GM23248 (cell line): ENCODE results near the gene RBM34. TPM values are rescaled to one million over a fixed set of nuclear protein-coding genes. Genes with fewer than 3 reads are reported as not detected.
"Not testable (repeated sequence)": the region's sequence is repeated elsewhere in the genome, so short reads cannot be mapped to it uniquely, and the experiment has no call there.

Source experiments
- DNase-seq: peaks from one replicate; pipeline ENCODE4 v3.0.0-alpha.2; 2015
- H2AFZ ChIP-seq: fragments of 200-600 bp; sonication (generic); 2 replicates; pipeline ENCODE4 v1.6.1; 2016; ENCODE audit warnings: antibody characterized with exemption
- H3F3A ChIP-seq: fragments of 200-600 bp; sonication (generic); 2 replicates; pipeline ENCODE4 v1.6.1; 2016; ENCODE audit warnings: mild to moderate bottlenecking, antibody characterized with exemption, mixed run types; ENCODE audit not compliant: insufficient read depth
- H3K27ac ChIP-seq: fragments of 200-600 bp; sonication (generic); 2 replicates; pipeline ENCODE4 v1.5.1; 2016; ENCODE audit warnings: mild to moderate bottlenecking
- H3K27me3 ChIP-seq: fragments of 200-600 bp; sonication (generic); replicated peaks from 2 replicates; pipeline ENCODE4 v1.6.1; 2016; ENCODE audit warnings: mild to moderate bottlenecking; ENCODE audit not compliant: insufficient read depth
- H3K36me3 ChIP-seq: fragments of 200-600 bp; sonication (generic); 2 replicates; pipeline ENCODE4 v1.6.1; 2016; ENCODE audit warnings: low read depth, mild to moderate bottlenecking
- H3K4me1 ChIP-seq: fragments of 200-600 bp; sonication (generic); 2 replicates; pipeline ENCODE4 v1.6.1; 2016; ENCODE audit warnings: mild to moderate bottlenecking; ENCODE audit not compliant: insufficient read depth
- H3K4me2 ChIP-seq: fragments of 200-600 bp; sonication (generic); one replicate; pipeline ENCODE4 v1.6.1; 2016; ENCODE audit warnings: mild to moderate bottlenecking; ENCODE audit not compliant: unreplicated experiment
- H3K4me3 ChIP-seq: fragments of 200-600 bp; sonication (generic); 2 replicates; pipeline ENCODE4 v1.5.1; 2016; ENCODE audit warnings: mild to moderate bottlenecking
- H3K79me2 ChIP-seq: fragments of 200-600 bp; sonication (generic); 2 replicates; pipeline ENCODE4 v1.6.1; 2016; ENCODE audit warnings: mild to moderate bottlenecking; ENCODE audit not compliant: insufficient read depth
- H3K9ac ChIP-seq: fragments of 200-600 bp; sonication (generic); 2 replicates; pipeline ENCODE4 v1.6.1; 2016; ENCODE audit warnings: mild to moderate bottlenecking
- H3K9me2 ChIP-seq: fragments of 200-600 bp; sonication (generic); 2 replicates; pipeline ENCODE4 v1.6.1; 2016; ENCODE audit warnings: mixed run types, mild to moderate bottlenecking, moderate library complexity; ENCODE audit not compliant: insufficient read depth
- H3K9me3 ChIP-seq: fragments of 200-600 bp; sonication (generic); one replicate; pipeline ENCODE4 v1.6.1; 2017; ENCODE audit warnings: low read depth
- H4K20me1 ChIP-seq: fragments of 200-600 bp; sonication (generic); 2 replicates; pipeline ENCODE4 v1.6.0; 2016; ENCODE audit not compliant: insufficient read depth
- EZH2 ChIP-seq: fragments of 200-600 bp; sonication (generic); IDR thresholded peaks from 2 replicates; pipeline ENCODE4 v1.6.1; 2018; ENCODE audit warnings: antibody characterized with exemption, mild to moderate bottlenecking; ENCODE audit not compliant: insufficient read depth, poor library complexity, severe bottlenecking
- EZH2phosphoT487 ChIP-seq: fragments of 200-600 bp; sonication (generic); IDR thresholded peaks from 2 replicates; pipeline ENCODE4 v1.6.1; 2018; ENCODE audit warnings: antibody characterized with exemption, moderate library complexity, mild to moderate bottlenecking, low read depth; ENCODE audit not compliant: insufficient read depth
- WGBS, 2 experiments: methylation state at CpG; one replicate each; pipeline ENCODE4 v1.1.6; 2015 to 2017; ENCODE audit warnings: low lambda C conversion rate in 2 of 2, low coverage in 1 of 2; ENCODE audit errors: missing lambda C conversion rate in 2 of 2; 5-methylcytosine and 5-hydroxymethylcytosine counted together
- in situ Hi-C: fragments of 300-500 bp; cut with MboI; formaldehyde crosslinking; loops from 2 replicates; pipeline ENCODE4 v1.15.0; 2020
- polyA plus RNA-seq: library from polyadenylated mRNA; unstranded; fragments of >200 nt; fragmentation: Nextera tagmentation; extraction: Ambion mirVana; gene quantifications from 2 replicates; pipeline ENCODE4 v1.2.1, GENCODE V29; 2016
- total RNA-seq: library from RNA; depleted of rRNA; stranded (reverse); fragments of >200 nt; shearing (Covaris generic); gene quantifications from 2 replicates; pipeline ENCODE4 v1.2.3, GENCODE V29; 2014

The RBM34 gene
- total and polyA plus RNA-seq, 2 experiments from 2014 or later = 53.6 to 79.3 TPM

DNA sequence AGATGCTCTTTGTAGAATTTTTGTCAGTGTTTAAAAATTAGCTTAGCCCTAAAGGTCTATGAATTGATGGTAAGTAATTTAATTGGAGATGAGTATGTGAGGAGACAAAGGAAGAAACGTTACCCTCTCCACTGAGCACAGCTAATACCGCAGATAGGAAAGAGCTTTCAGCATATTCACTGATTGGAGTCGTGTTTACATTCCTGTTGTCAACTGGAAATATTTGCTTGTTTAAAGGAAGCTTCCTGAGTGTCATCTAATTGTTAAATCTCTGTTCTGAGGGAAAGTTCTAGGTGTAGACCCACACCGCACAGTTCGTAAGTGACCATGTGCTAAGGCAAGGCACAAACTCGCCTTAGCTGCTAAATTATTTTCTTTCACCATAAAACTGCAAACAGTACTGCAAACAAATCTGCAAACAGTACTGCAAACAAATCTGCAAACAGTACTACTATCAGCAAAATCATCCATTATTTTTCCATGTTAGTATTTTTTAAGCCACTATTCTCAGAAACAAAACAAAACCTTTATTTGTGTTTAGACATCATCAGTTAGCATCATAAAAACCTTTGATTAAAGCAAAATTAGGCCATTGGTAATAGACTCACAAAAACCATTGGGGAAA lies 65.0 kb downstream of the RBM34 start:
- no peak overlapping the region for H3K9ac ChIP-seq
- DNase-seq = no peak
- H3K9me2 ChIP-seq = no peaks in the 10 kb centered on the region
- no peaks in the 10 kb centered on the region for H4K20me1 ChIP-seq
- 78 to 79% methylated on average over 6 of the region's 6 CpGs for WGBS, 2 experiments
- H3K4me3 ChIP-seq = no peak overlapping the region
- H3K9me3 ChIP-seq = no peaks in the 10 kb centered on the region
- H3K4me1 ChIP-seq = peaks cover 8% of the 10 kb centered on the region
- in situ Hi-C loops = no loop called here
- no peak overlapping the region for H3K4me2 ChIP-seq
- H3K36me3 ChIP-seq = no peaks in the 10 kb centered on the region
- no peak overlapping the region for H3K27ac ChIP-seq
- no peaks in the 10 kb centered on the region for H3K79me2 ChIP-seq
- TF ChIP-seq EZH2 = no peak
- TF ChIP-seq EZH2phosphoT487 = no peak
- no peaks in the 10 kb centered on the region for H3F3A ChIP-seq
- no peak overlapping the region for H2AFZ ChIP-seq
- no peaks in the 10 kb centered on the region for H3K27me3 ChIP-seq

DNA sequence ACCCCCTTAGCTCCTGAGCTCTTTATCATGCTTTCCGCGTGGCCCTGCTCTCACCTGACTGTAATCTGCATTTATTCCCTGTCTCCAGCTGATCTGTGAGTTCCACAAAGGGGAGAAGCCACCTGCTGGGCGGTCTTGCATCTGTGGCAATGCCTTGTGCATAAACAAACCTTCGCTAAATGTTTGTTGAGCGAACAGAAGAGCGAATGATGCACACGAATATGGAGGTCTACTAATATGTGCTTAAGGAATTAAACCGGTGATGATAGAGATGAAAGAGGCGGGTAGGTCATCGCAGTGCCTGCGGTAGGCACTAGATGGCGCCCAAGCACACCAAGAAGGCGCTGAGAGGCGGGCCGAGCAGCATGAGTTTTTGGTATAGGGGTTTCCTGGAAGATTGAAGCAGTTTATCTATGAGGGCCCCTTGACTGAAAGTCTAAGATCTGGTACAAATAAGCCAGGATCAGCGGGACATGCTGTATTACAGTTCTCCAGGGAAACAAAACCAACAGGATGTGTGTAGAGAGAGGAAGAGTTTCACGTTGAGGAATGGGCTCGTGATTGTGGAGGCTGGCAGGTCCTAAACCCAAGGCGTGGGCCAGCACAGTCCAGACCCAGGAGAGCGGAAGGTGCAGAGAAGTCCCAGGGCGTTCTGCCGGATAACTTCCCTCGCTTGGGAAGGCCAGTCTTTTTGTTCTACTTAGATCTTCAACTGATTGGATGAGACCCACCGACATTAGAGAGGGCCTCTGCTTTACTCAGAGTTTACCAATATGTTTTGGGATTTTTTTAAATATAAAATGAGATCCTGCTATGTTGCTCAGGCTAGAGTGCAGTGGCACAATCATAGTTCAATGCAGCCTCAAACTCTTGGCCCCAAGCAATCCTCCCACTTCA lies 67.1 kb downstream of the RBM34 start:
- peaks cover 8% of the 10 kb centered on the region for H3K4me1 ChIP-seq
- H3K9ac ChIP-seq = peak overlapping the region; percentile 37
- H3K4me2 ChIP-seq = peak overlapping the region; percentile 88
- in situ Hi-C loops = no loop called here
- H3K9me3 ChIP-seq = no peaks in the 10 kb centered on the region
- TF ChIP-seq EZH2phosphoT487 (no peak), EZH2 (no peak)
- peak overlapping the region; percentile 60 for H3K4me3 ChIP-seq
- H3K36me3 ChIP-seq = no peaks in the 10 kb centered on the region
- no peaks in the 10 kb centered on the region for H4K20me1 ChIP-seq
- no peaks in the 10 kb centered on the region for H3K79me2 ChIP-seq
- DNase-seq = peak; percentile 82
- peak overlapping the region; percentile 67 for H2AFZ ChIP-seq
- 18 to 22% methylated on average over 24 of the region's 24 CpGs for WGBS, 2 experiments
- H3K27ac ChIP-seq = no peak overlapping the region
- H3K27me3 ChIP-seq = no peaks in the 10 kb centered on the region
- H3K9me2 ChIP-seq = no peaks in the 10 kb centered on the region
- H3F3A ChIP-seq = no peaks in the 10 kb centered on the region

DNA sequence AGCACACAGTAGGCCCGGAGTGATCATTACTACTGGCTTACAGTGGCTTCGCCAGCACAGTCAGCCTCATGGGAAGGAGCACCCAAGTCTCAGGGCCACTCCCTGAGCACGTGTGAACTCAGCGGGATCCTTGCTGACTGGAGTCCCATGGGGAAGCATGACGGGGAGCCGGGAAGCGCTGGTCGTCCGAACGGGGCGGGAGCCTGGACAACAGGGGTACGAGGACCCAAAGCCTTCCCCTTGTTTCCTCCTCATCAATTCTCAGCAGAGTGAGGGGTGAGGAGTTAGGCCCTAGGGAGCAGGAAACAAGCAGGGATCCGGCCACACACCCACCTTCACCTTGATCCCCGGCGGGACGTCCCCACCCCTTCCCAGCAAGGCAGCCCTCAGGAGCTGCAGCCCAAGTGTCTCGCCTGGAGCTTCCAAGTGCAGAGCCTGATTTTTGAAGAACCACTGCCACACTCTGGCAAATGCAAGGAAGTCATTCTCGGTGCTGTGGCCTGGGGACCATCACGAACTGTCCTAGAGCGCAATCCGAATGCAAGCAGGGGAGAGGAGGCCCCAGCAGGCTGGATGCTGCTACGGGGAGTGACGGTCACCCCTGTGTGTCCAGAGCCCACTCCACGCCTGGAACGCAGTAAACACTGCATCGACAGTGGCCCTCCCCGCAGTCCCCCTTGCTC lies 67.9 kb downstream of the RBM34 start:
- TF ChIP-seq EZH2phosphoT487 = no peak
- TF ChIP-seq EZH2 = no peak
- Histone ChIP-seq H3K9me2 (no peaks in the 10 kb centered on the region), H3K4me3 (peak overlapping the region; percentile 60), H3K9me3 (no peaks in the 10 kb centered on the region), H3K27ac (no peak overlapping the region), H3K9ac (peak overlapping the region; percentile 37), H3K27me3 (no peaks in the 10 kb centered on the region), H3K36me3 (no peaks in the 10 kb centered on the region), H3K4me1 (peaks cover 8% of the 10 kb centered on the region), H4K20me1 (no peaks in the 10 kb centered on the region), H3F3A (no peaks in the 10 kb centered on the region), H3K4me2 (peak overlapping the region; percentile 88), H3K79me2 (no peaks in the 10 kb centered on the region), H2AFZ (peak overlapping the region; percentile 67)
- peak; percentile 78 for DNase-seq
- WGBS, 2 experiments = 28 to 30% methylated on average over 27 of the region's 27 CpGs
- in situ Hi-C loops = no loop called here

DNA sequence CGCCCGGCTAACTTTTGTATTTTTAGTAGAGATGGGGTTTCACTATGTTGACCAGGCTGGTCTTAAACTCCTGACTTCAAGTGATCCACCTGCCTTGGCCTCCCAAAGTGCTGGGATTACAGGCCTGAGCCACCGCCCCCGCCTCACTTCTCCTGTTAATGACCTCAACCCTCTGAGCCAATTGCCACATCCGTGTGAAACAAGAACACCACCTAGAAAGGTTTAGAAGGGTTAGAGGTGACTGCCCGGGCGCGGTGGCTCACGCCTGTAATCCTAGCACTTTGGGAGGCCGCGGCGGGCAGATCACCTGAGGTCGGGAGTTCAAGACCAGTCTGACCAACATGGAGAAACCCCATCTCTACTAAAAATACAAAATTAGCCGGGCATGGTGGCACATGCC lies 68.6 kb downstream of the RBM34 start:
- in situ Hi-C loops, H3K9me2 ChIP-seq, H3F3A ChIP-seq, H3K4me3 ChIP-seq, H3K36me3 ChIP-seq, H3K9me3 ChIP-seq, H3K27me3 ChIP-seq, H4K20me1 ChIP-seq, H2AFZ ChIP-seq, H3K9ac ChIP-seq, H3K27ac ChIP-seq, H3K4me2 ChIP-seq, DNase-seq, H3K4me1 ChIP-seq, H3K79me2 ChIP-seq: not testable (repeated sequence)
- 93 to 97% methylated on average over 14 of the region's 14 CpGs for WGBS, 2 experiments

DNA sequence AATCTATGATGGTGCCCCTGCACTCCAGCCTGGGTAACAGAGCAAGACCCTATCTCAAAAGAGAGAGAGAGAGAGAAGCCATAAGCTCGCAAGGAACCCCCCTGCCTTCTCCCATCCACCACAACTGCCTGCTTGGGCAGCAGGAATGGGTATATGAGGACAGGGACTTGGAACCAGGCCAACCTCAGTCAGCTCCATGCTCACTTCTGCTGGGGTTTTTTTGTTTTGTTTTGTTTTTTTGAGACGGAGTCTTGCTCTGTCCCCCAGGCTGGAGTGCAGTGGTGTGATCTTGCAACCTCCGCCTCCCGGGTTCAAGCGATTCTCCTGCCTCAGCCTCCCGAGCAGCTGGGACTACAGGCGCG lies 69.0 kb downstream of the RBM34 start:
- H3K9ac ChIP-seq, H3K4me2 ChIP-seq, H3K9me3 ChIP-seq, H3K27me3 ChIP-seq, DNase-seq, H3K4me1 ChIP-seq, in situ Hi-C loops, H3K27ac ChIP-seq, H4K20me1 ChIP-seq, H3K9me2 ChIP-seq, H3K79me2 ChIP-seq, H3K4me3 ChIP-seq, H3K36me3 ChIP-seq, H2AFZ ChIP-seq, H3F3A ChIP-seq: not testable (repeated sequence)
- 93 to 94% methylated on average over 7 to 8 of the region's 8 CpGs for WGBS, 2 experiments

DNA sequence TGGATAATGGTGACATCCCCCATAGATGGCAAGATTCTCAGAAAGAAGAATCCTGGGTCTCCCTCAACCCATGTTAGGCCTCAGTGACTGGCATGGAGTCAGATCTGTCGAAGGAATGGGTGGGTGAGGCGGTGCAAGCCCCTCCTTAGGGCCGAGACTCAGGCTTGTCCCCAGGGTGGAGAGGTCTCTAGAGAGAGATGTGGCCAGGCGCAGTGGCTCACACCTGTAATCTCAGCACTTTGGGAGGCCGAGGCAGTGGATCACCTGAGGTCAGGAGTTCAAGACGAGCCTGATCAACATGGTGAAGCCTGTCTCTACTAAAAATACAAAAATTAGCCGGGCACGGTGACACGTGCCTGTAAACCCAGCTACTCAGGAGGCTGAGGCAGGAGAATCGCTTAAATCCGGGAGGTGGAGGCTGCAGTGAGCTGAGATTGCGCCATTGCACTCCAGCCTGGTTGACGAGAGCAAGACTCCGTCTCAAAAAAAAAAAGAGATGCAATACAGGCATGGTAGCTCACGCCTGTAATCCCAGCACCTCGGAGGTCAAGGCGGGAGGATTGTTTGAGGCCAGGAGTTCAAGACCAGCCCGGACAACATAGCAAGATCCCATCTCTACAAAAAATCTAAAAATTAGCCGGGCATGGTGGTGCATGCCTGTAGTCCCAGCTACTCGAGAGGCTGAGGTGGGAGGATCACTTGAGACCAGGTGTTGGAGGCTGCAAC lies 69.6 kb downstream of the RBM34 start:
- WGBS, 2 experiments = 91% methylated on average over 20 of the region's 20 CpGs
- H3K9me3 ChIP-seq, H3F3A ChIP-seq, H3K27ac ChIP-seq, H3K4me3 ChIP-seq, H3K9ac ChIP-seq, H3K27me3 ChIP-seq, H3K9me2 ChIP-seq, H3K36me3 ChIP-seq, H3K79me2 ChIP-seq, H3K4me1 ChIP-seq, H3K4me2 ChIP-seq, H4K20me1 ChIP-seq, in situ Hi-C loops, DNase-seq: not testable (repeated sequence)
- H2AFZ ChIP-seq = peak overlapping the region; percentile 27; the same call in 1 of the 2 replicates
